H1 (cell line): ENCODE measurements around the gene DTNB. TPM values are rescaled to one million over a fixed set of nuclear protein-coding genes. Genes with fewer than 3 reads are reported as not detected.

Experiments used
- CTCF ChIA-PET: fragments of 300-600 bp; sonication (Branson Sonifier 250); formaldehyde crosslinking; loops from one replicate; lab custom pipeline; 2021; ENCODE audit not compliant: partially characterized antibody; lab: Charles Lee
- POLR2A ChIA-PET: fragments of 300-600 bp; sonication (Branson Sonifier 250); formaldehyde crosslinking; loops from one replicate; lab custom pipeline; 2021; ENCODE audit warnings: inconsistent platforms; ENCODE audit not compliant: partially characterized antibody; lab: Charles Lee
- DNase-seq, 2 experiments: peaks; one replicate each; pipeline versions ENCODE4 v3.0.0 to v3.0.0-alpha.2; 2010 to 2022; ENCODE audit warnings: low spot score in 2 of 2, low read depth in 1 of 2, mixed read lengths in 1 of 2
- FAIRE-seq: peaks from 2 replicates; lab custom pipeline; 2011; peaks lifted over from hg19 to GRCh38; lab: Jason Lieb, UNC
- H2AFZ ChIP-seq: 2 replicates; pipeline ENCODE4 v1.8.1; 2012; ENCODE audit warnings: low read length, inconsistent platforms
- H2AK5ac ChIP-seq: 2 replicates; pipeline ENCODE4 v1.6.1; 2013; ENCODE audit warnings: low read depth, low read length
- H2BK120ac ChIP-seq: replicated peaks from 2 replicates; pipeline ENCODE3; 2013; ENCODE audit warnings: low read depth, low read length, inconsistent platforms
- H2BK12ac ChIP-seq: 2 replicates; pipeline ENCODE4 v1.6.1; 2013; ENCODE audit warnings: low read depth, low read length
- H2BK15ac ChIP-seq: 2 replicates; pipeline ENCODE4 v1.6.1; 2013; ENCODE audit warnings: low read length
- H2BK20ac ChIP-seq: 2 replicates; pipeline ENCODE4 v1.6.1; 2013; ENCODE audit warnings: low read length
- H2BK5ac ChIP-seq: 2 replicates; pipeline ENCODE4 v1.6.1; 2013; ENCODE audit warnings: low read depth, low read length
- H3K14ac ChIP-seq: 2 replicates; pipeline ENCODE4 v1.6.1; 2013; ENCODE audit warnings: inconsistent platforms; ENCODE audit not compliant: insufficient read length
- H3K18ac ChIP-seq: 2 replicates; pipeline ENCODE4 v1.6.1; 2013; ENCODE audit warnings: low read length; ENCODE audit errors: extremely low read depth
- H3K23ac ChIP-seq: 2 replicates; pipeline ENCODE4 v1.6.1; 2013; ENCODE audit warnings: inconsistent platforms; ENCODE audit not compliant: insufficient read length
- H3K23me2 ChIP-seq: 2 replicates; pipeline ENCODE4 v1.6.1; 2013; ENCODE audit warnings: low read depth, low read length
- H3K27ac ChIP-seq: 2 replicates; pipeline ENCODE4 v1.6.1; 2011; ENCODE audit warnings: low read depth, low read length, inconsistent platforms
- H3K27me3 ChIP-seq, 4 experiments: replicated peaks in 1 of 4; 1 replicate in 1 of 4; 2 replicates in 3 of 4; pipeline versions ENCODE4 v1.6.1 to v1.8.1; 2011 to 2013; ENCODE audit warnings: low read length in 3 of 4, mild to moderate bottlenecking in 3 of 4, inconsistent platforms in 2 of 4, mixed read lengths in 2 of 4, moderate library complexity in 1 of 4; ENCODE audit not compliant: control insufficient read depth in 3 of 4, insufficient read depth in 3 of 4; ENCODE audit errors: extremely low read depth in 1 of 4
- H3K36me3 ChIP-seq, 4 experiments: 2 replicates each; pipeline versions ENCODE4 v1.6.1 to v1.8.1; 2011 to 2013; ENCODE audit warnings: mild to moderate bottlenecking in 4 of 4, low read length in 3 of 4, moderate library complexity in 2 of 4, control low read depth in 1 of 4, inconsistent platforms in 1 of 4; ENCODE audit not compliant: insufficient read depth in 4 of 4, control insufficient read depth in 2 of 4
- H3K4ac ChIP-seq: replicated peaks from 2 replicates; pipeline ENCODE3; 2013; ENCODE audit warnings: low read length, low read depth, mixed read lengths, inconsistent platforms; ENCODE audit not compliant: insufficient read length
- H3K4me1 ChIP-seq, 4 experiments: replicated peaks in 1 of 4; 1 replicate in 1 of 4; 2 replicates in 3 of 4; pipeline versions ENCODE4 v1.6.1 to v1.8.1; 2011 to 2013; ENCODE audit warnings: low read length in 3 of 4, inconsistent platforms in 2 of 4, mixed read lengths in 1 of 4; ENCODE audit not compliant: insufficient read depth in 4 of 4, control insufficient read depth in 3 of 4
- H3K4me2 ChIP-seq, 2 experiments: 2 replicates each; pipeline versions ENCODE4 v1.6.1 to v1.8.1; 2011 to 2013; ENCODE audit warnings: low read depth in 2 of 2, low read length in 2 of 2, control low read depth in 1 of 2, inconsistent platforms in 1 of 2, mild to moderate bottlenecking in 1 of 2; ENCODE audit not compliant: insufficient read depth in 1 of 2
- H3K4me3 ChIP-seq, 4 experiments: fragments of 200-600, 300-600 bp in 1 of 4; sonication (generic), shearing (Covaris generic), sonication (Bioruptor Twin) in 1 of 4; 2 replicates each; pipeline versions ENCODE4 v1.5.1 to v1.8.1; 2011 to 2016; ENCODE audit warnings: low read length in 4 of 4, low read depth in 3 of 4, control low read depth in 2 of 4, inconsistent platforms in 2 of 4, mild to moderate bottlenecking in 2 of 4, mixed read lengths in 1 of 4, moderate library complexity in 1 of 4; ENCODE audit not compliant: insufficient read depth in 2 of 4; ENCODE audit errors: extremely low read depth in 1 of 4
- H3K56ac ChIP-seq: replicated peaks from 2 replicates; pipeline ENCODE3; 2013; ENCODE audit warnings: low read depth, mild to moderate bottlenecking, mixed read lengths, low read length, inconsistent platforms; ENCODE audit not compliant: insufficient read length
- H3K79me1 ChIP-seq: 2 replicates; pipeline ENCODE4 v1.6.1; 2013; ENCODE audit warnings: low read depth, low read length, control low read depth
- H3K79me2 ChIP-seq, 2 experiments: 2 replicates each; pipeline versions ENCODE4 v1.6.1 to v1.8.1; 2012 to 2013; ENCODE audit warnings: low read length in 2 of 2, mild to moderate bottlenecking in 2 of 2, inconsistent platforms in 1 of 2; ENCODE audit not compliant: insufficient read depth in 2 of 2, control insufficient read depth in 1 of 2
- H3K9ac ChIP-seq, 4 experiments: replicated peaks in 1 of 4; 1 replicate in 1 of 4; 2 replicates in 3 of 4; pipeline versions ENCODE4 v1.6.1 to v1.8.1; 2011 to 2013; ENCODE audit warnings: low read depth in 3 of 4, low read length in 3 of 4, control low read depth in 2 of 4, mild to moderate bottlenecking in 2 of 4, moderate library complexity in 2 of 4, inconsistent platforms in 1 of 4; ENCODE audit errors: extremely low read depth in 1 of 4
- H3K9me3 ChIP-seq, 2 experiments: 2 replicates each; pipeline versions ENCODE4 v1.6.1 to v1.8.1; 2012 to 2013; ENCODE audit warnings: mild to moderate bottlenecking in 2 of 2, moderate library complexity in 2 of 2, control low read depth in 1 of 2, inconsistent platforms in 1 of 2, low read depth in 1 of 2, low read length in 1 of 2, mixed read lengths in 1 of 2; ENCODE audit not compliant: insufficient read depth in 2 of 2
- H4K20me1 ChIP-seq, 2 experiments: replicated peaks in 1 of 2; 2 replicates each; pipeline versions ENCODE3 to v1.8.1; 2011 to 2013; ENCODE audit warnings: inconsistent platforms in 2 of 2, low read length in 2 of 2, mild to moderate bottlenecking in 1 of 2; ENCODE audit not compliant: insufficient read depth in 2 of 2, control insufficient read depth in 1 of 2
- H4K5ac ChIP-seq: 2 replicates; pipeline ENCODE4 v1.6.1; 2013; ENCODE audit warnings: low read length, low read depth, mixed read lengths, inconsistent platforms; ENCODE audit not compliant: insufficient read length
- H4K8ac ChIP-seq: 2 replicates; pipeline ENCODE4 v1.8.0; 2013; ENCODE audit warnings: mild to moderate bottlenecking, moderate library complexity, low read length, inconsistent platforms; ENCODE audit not compliant: insufficient read depth; ENCODE audit errors: extremely low read depth
- H4K91ac ChIP-seq: replicated peaks from 2 replicates; pipeline ENCODE3; 2013; ENCODE audit warnings: low read length, mixed read lengths, inconsistent platforms; ENCODE audit not compliant: insufficient read length
- JUND ChIP-seq: IDR thresholded peaks from 2 replicates; pipeline ENCODE4 v1.6.1; 2011; ENCODE audit warnings: mild to moderate bottlenecking, improper control_type of control experiment, low read length
- NANOG ChIP-seq: IDR thresholded peaks from 2 replicates; pipeline ENCODE4 v1.6.1; 2011; ENCODE audit warnings: low read length, low read depth, mild to moderate bottlenecking, inconsistent platforms; ENCODE audit not compliant: insufficient read depth, poor library complexity, severe bottlenecking
- RXRA ChIP-seq: IDR thresholded peaks from 2 replicates; pipeline ENCODE4 v1.6.1; 2011; ENCODE audit warnings: low read depth, mild to moderate bottlenecking, low read length, moderate library complexity; ENCODE audit not compliant: insufficient read depth
- WGBS, 2 experiments: shearing (Covaris generic) in 1 of 2; methylation state at CpG; one replicate each; pipeline versions ENCODE4 v1.1.6 to v1.1.7; 2013 to 2015; ENCODE audit warnings: low lambda C conversion rate in 2 of 2, mixed read lengths in 2 of 2, inconsistent platforms in 1 of 2, low coverage in 1 of 2, missing lambda C conversion rate in 1 of 2; ENCODE audit not compliant: insufficient replicate concordance in 2 of 2, insufficient coverage in 1 of 2, insufficient read length in 1 of 2; ENCODE audit errors: extremely low coverage in 1 of 2, missing lambda C conversion rate in 1 of 2; 5-methylcytosine and 5-hydroxymethylcytosine counted together
- polyA plus RNA-seq, 7 experiments: library from polyadenylated mRNA; depleted of rRNA in 3 of 7; stranded (reverse) in 5 of 7; unstranded in 2 of 7; fragments of >200 nt in 5 of 7; fragments of 200-250 nt in 2 of 7; gene quantifications; 1 replicate in 5 of 7; 2 replicates in 1 of 7; 4 replicates in 1 of 7; pipeline versions ENCODE4 v1.2.1 to v1.2.3, GENCODE V29; 2011 to 2013; ENCODE audit warnings: missing spikeins in 2 of 7, mixed read lengths in 2 of 7
- total RNA-seq: library from RNA; stranded (reverse); fragmentation: NEBNext Ultra II Directional; extraction: Animal tissue kit (Norgen Biotek cat#: 25700); gene quantifications from 2 replicates; pipeline ENCODE4 v1.2.1, GENCODE V29; 2021
- TF ChIP-seq, protein P1 (sequence below): IDR thresholded peaks from 2 replicates; pipeline ENCODE4 v1.6.1; 2011; ENCODE audit warnings: low read length, improper control_type of control experiment

DTNB gene
- total and polyA plus RNA-seq, 2 of the 8 experiments (the other 6 are each of a cell fraction or from before 2014, with no cell fraction given), result 39.6 to 49.5 TPM

DNA sequence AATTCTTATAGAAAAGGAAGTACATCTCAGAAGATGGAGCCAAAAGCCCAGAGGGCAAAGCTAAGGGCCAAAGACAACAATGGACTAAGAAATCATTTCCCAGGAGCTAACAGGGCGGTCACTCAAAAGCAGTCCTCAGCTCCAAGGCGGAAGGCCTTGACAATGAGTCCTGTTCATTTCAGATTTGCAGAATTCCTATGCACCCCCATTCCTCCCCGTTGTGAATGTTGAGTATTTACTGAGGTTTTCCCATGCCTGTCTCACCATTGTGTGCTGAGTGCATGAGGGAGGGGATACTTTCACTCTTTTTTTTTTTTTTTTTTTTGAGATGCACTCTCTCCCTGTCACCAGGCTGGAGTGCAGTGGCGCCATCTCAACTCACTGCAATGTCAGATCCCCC lies 18.8 kb upstream of the DTNB start:
- no peaks in the 10 kb centered on the region for H3K79me1 ChIP-seq
- no peaks in the 10 kb centered on the region for H3K23me2 ChIP-seq
- no peak overlapping the region for H3K27ac ChIP-seq
- H3K79me2 ChIP-seq, result no peaks in the 10 kb centered on the region
- no peak overlapping the region for H3K18ac ChIP-seq
- H3K4ac ChIP-seq, result no peak overlapping the region
- no peak overlapping the region for H2BK5ac ChIP-seq
- no peaks in the 10 kb centered on the region for H3K36me3 ChIP-seq
- no peak overlapping the region for H2BK20ac ChIP-seq
- H4K20me1 ChIP-seq, result no peaks in the 10 kb centered on the region
- FAIRE-seq (no peak), DNase-seq (no peak)
- CTCF ChIA-PET, result interaction anchor here (0.6 to 8.4 kb wide), 5 partner anchors 7 to 416 kb away, joined by 3 to 110 read pairs (median 4); no protein-coding TSS in a partner anchor
- no peak overlapping the region for H2BK12ac ChIP-seq
- no peak overlapping the region for H2BK120ac ChIP-seq
- no peak overlapping the region for H2BK15ac ChIP-seq
- H3K9ac ChIP-seq, result no peak overlapping the region
- H3K56ac ChIP-seq, result no peak overlapping the region
- no peak overlapping the region for H2AK5ac ChIP-seq
- POLR2A ChIA-PET, result interaction anchor here (1.9 kb wide), 1 partner anchor 20 kb away, joined by 8 read pairs; no protein-coding TSS in a partner anchor
- no peak overlapping the region for H4K8ac ChIP-seq
- H4K91ac ChIP-seq, result no peak overlapping the region
- H3K4me2 ChIP-seq, result no peak overlapping the region
- H3K9me3 ChIP-seq, result no peaks in the 10 kb centered on the region
- no peak overlapping the region for H3K23ac ChIP-seq
- H3K14ac ChIP-seq, result no peak overlapping the region
- no peak overlapping the region for H2AFZ ChIP-seq
- H3K27me3 ChIP-seq, result peaks cover 0 to 1% (median under 1%) of the 10 kb centered on the region in 4 experiments; a peak in 1 of 7 replicates
- 84% methylated on average over 4 of the region's 4 CpGs; no CpG with 5 or more reads in 1 of the 2 experiments for WGBS, 2 experiments
- no peak overlapping the region for H4K5ac ChIP-seq
- H3K4me1 ChIP-seq, result no peaks in the 10 kb centered on the region; a peak in 2 of 7 replicates
- H3K4me3 ChIP-seq, result no peak overlapping the region
- TF ChIP-seq, protein P1, sequence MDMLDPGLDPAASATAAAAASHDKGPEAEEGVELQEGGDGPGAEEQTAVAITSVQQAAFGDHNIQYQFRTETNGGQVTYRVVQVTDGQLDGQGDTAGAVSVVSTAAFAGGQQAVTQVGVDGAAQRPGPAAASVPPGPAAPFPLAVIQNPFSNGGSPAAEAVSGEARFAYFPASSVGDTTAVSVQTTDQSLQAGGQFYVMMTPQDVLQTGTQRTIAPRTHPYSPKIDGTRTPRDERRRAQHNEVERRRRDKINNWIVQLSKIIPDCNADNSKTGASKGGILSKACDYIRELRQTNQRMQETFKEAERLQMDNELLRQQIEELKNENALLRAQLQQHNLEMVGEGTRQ, result no peak
- TF ChIP-seq RXRA (no peak), NANOG (no peak), JUND (no peak)
